HFF-Myc (cell line): Measurements from ENCODE around the gene PLXNB2.

Experiments
- DNase-seq: peaks from one replicate; pipeline ENCODE4 v3.0.0-alpha.2; 2011; ENCODE audit warnings: low read depth; ENCODE audit errors: extremely low read depth
- H3K4me3 ChIP-seq: replicated peaks from 2 replicates; pipeline ENCODE4 v1.5.1; 2011; ENCODE audit warnings: low read depth, mild to moderate bottlenecking, control low read depth, low read length
- TF ChIP-seq, protein P1 (sequence below): IDR thresholded peaks from 2 replicates; pipeline ENCODE4 v1.5.1; 2012; ENCODE audit warnings: mild to moderate bottlenecking, low read depth, low read length, control low read depth; ENCODE audit errors: missing control alignments

The PLXNB2 gene

DNA sequence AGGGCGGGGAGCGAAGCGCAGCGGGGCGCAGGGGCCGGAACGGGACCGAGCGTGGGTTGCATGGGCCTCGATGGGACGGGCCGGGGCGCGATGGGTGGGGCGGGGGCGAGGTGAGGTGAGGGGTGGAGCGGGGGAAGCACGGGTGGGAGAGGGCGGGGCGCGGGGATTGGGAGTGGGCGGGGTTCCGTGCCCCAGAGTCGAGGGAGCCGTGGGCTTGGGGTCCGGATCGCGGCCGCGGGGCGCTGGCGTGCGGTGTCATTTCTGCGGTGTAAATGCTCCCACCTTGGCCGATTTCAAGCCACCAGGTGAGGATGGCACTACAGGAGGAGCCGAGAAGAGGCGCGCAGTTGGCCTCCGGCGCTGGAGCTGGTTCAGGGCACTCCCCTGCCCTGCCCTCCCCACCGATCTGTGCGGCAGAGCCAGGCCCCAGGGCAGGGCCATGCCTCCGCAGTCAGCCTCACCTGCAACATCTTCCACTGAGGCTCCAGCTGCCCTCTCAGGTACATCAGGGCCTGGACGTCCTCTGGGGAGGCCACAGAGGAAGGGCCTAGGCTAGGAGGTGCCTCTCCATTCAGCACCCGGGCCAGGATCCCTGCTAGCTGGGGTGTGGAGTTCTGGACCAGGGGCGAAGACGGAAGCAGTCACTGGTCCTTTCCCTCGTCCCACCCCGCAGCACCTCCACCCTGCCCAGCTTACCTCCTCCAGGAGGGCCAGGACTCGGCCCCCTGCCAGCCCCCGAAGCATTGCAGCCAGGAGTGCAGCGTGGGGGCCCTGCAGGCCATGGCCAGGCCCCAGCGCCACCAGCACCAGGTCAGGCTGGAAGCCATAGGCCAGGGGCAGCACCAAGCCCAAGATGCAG is 62.0 kb downstream of the PLXNB2 start:
- TF ChIP-seq, protein P1, sequence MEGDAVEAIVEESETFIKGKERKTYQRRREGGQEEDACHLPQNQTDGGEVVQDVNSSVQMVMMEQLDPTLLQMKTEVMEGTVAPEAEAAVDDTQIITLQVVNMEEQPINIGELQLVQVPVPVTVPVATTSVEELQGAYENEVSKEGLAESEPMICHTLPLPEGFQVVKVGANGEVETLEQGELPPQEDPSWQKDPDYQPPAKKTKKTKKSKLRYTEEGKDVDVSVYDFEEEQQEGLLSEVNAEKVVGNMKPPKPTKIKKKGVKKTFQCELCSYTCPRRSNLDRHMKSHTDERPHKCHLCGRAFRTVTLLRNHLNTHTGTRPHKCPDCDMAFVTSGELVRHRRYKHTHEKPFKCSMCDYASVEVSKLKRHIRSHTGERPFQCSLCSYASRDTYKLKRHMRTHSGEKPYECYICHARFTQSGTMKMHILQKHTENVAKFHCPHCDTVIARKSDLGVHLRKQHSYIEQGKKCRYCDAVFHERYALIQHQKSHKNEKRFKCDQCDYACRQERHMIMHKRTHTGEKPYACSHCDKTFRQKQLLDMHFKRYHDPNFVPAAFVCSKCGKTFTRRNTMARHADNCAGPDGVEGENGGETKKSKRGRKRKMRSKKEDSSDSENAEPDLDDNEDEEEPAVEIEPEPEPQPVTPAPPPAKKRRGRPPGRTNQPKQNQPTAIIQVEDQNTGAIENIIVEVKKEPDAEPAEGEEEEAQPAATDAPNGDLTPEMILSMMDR: no peak
- no peak for DNase-seq
- peak overlapping the region; percentile 95 for H3K4me3 ChIP-seq

DNA sequence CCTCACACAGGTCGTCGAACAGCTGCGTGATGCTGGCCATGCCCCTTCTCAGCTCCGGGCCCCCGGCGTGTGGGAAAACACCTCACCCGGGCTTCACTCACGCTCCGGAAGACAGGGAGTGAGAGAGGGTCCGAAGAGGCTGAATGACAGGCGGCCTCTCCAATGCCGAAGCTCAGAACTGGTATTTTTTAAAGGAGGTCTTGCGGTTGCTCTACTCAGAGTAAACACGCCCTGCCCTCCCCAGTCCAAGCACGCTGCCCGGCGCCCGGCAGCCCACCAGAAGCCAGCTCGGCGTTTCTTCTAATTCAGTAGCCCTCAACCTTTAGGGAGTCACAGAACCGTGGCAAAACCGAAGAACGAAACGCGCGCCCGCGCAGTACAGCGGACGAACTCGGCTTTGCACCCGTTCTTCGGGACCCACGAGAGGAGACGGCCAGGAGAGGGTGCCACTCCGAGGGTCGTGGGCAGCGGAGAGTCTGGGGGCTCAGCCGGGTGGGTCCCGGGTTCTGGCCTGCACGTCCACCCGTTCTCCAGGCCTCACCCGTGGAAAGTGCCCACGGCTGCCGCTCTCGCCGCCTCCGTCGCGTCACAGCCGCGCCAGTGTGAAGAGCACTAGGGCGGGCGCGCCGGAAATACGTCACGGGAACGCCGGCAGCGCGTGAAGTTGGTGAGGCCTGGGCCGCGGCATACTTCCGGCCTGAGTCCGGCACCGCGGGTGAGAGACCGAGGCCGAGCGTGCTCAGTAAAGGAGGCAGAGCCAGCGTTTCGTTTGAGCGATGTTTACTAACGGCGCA is 62.8 kb downstream of the PLXNB2 start, which contains the start of gene TUBGCP6:
Gene TUBGCP6, minus strand, starts transcription at position 604 of the 794 bp plus-strand sequence. Its CDS starts 564 bp downstream, at position 40.
- H3K4me3 ChIP-seq: peak within 1 kb of the TSS; percentile 95
- TF ChIP-seq, protein P1: no peak
- DNase-seq: peak; percentile 52

- H3K4me3 ChIP-seq: peak overlapping the region; percentile 95
- no peak for DNase-seq
- TF ChIP-seq, protein P1: no peak
Measured at GRCh38 chr22:50243685-50244419, 63.6 kb downstream of the PLXNB2 start.

- no peak for DNase-seq
- TF ChIP-seq, protein P1: no peak
- H3K4me3 ChIP-seq: peak overlapping the region; percentile 95
Measured at GRCh38 chr22:50242406-50242949, 65.0 kb downstream of the PLXNB2 start.

DNA sequence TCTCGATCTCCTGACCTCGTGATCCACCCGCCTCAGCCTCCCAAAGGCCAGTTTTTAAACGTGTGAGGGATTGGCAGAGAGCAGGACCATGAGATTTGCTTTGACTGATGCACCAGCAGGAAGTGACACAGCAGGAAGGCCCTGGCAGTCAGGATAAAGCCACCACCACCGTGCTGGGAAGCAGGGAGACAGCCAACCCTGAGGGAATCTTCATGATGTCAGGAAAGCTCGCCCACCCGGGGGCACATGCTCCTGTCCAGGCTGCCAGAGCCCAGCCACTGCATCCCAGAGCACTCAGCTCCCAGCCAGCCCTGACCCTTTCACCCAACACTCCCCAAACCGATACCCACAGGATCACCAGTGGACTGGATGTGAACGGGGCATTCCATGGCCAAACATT is 68.7 kb downstream of the PLXNB2 start:
- TF ChIP-seq, protein P1: no peak
- H3K4me3 ChIP-seq: no peak overlapping the region
- no peak for DNase-seq
